Osteocyte (in vitro differentiated cells): ENCODE measurements around the gene INPP4B. TPM values are rescaled to one million over a fixed set of nuclear protein-coding genes. Genes with fewer than 3 reads are reported as not detected.
A peak's percentile ranks its signal among the peaks of the same experiment; 100 is the strongest.

Experiments used
- DNase-seq: peaks from one replicate; pipeline ENCODE4 v3.0.0; 2021; ENCODE audit warnings: mixed read lengths; ENCODE audit not compliant: unreplicated experiment; ENCODE audit errors: extremely low spot score
- H3K27ac Mint-ChIP-seq: one replicate; pipeline ENCODE4 v1.8.0; 2021; ENCODE audit warnings: mild to moderate bottlenecking, mixed read lengths; ENCODE audit not compliant: unreplicated experiment
- H3K27me3 Mint-ChIP-seq: one replicate; pipeline ENCODE4 v1.8.0; 2021; ENCODE audit warnings: mixed read lengths; ENCODE audit not compliant: unreplicated experiment
- H3K36me3 Mint-ChIP-seq: one replicate; pipeline ENCODE4 v1.8.0; 2021; ENCODE audit warnings: mixed read lengths; ENCODE audit not compliant: unreplicated experiment
- H3K4me1 Mint-ChIP-seq: one replicate; pipeline ENCODE4 v1.8.0; 2021; ENCODE audit warnings: mixed read lengths; ENCODE audit not compliant: unreplicated experiment
- H3K4me3 Mint-ChIP-seq: one replicate; pipeline ENCODE4 v1.8.0; 2021; ENCODE audit warnings: mild to moderate bottlenecking, moderate library complexity, mixed read lengths; ENCODE audit not compliant: unreplicated experiment
- H3K9me3 Mint-ChIP-seq: one replicate; pipeline ENCODE4 v1.8.0; 2021; ENCODE audit warnings: mixed read lengths; ENCODE audit not compliant: unreplicated experiment
- CTCF ChIP-seq: fragments of 200-600 bp; sonication (generic); IDR thresholded peaks from 2 replicates; pipeline ENCODE4 v1.5.0; 2021; ENCODE audit warnings: antibody characterized with exemption, mild to moderate bottlenecking, moderate library complexity
- total RNA-seq: library from RNA; stranded (reverse); gene quantifications from 2 replicates; pipeline ENCODE4 v1.2.1, GENCODE V29; 2021

INPP4B gene
- total RNA-seq, 1 donor from 2014 or later = 10.9 TPM

- Mint-ChIP-seq H3K27ac (no peak overlapping the region), H3K4me1 (peaks cover 16% of the 10 kb centered on the region)
- TF ChIP-seq CTCF = no peak
These were observed 716.6 kb downstream of the INPP4B start for GRCh38 chr4:142129473-142129872.

GRCh38 chr4:142128529-142128928, 717.6 kb downstream of the INPP4B start:
- no peaks in the 10 kb centered on the region for H3K27me3 Mint-ChIP-seq
- peaks cover 16% of the 10 kb centered on the region for H3K4me1 Mint-ChIP-seq
- no peaks in the 10 kb centered on the region for H3K9me3 Mint-ChIP-seq
- TF ChIP-seq CTCF = no peak
- no peak for DNase-seq
- no peak overlapping the region for H3K27ac Mint-ChIP-seq
- no peaks in the 10 kb centered on the region for H3K36me3 Mint-ChIP-seq
- no peak overlapping the region for H3K4me3 Mint-ChIP-seq

More at GRCh38 chr4:142129473-142129872, 716.6 kb downstream of the INPP4B start:
- H3K27me3 Mint-ChIP-seq = no peaks in the 10 kb centered on the region
- DNase-seq = no peak
- no peaks in the 10 kb centered on the region for H3K36me3 Mint-ChIP-seq
- no peak overlapping the region for H3K4me3 Mint-ChIP-seq
- H3K9me3 Mint-ChIP-seq = no peaks in the 10 kb centered on the region

GRCh38 chr4:142126890-142127497, 719.1 kb downstream of the INPP4B start:
- Mint-ChIP-seq H3K4me3 (no peak overlapping the region), H3K36me3 (no peaks in the 10 kb centered on the region), H3K9me3 (no peaks in the 10 kb centered on the region), H3K4me1 (peaks cover 16% of the 10 kb centered on the region), H3K27ac (no peak overlapping the region), H3K27me3 (no peaks in the 10 kb centered on the region)
- TF ChIP-seq CTCF = peak; percentile 87
- no peak for DNase-seq

GRCh38 chr4:142124874-142125273, 721.2 kb downstream of the INPP4B start:
- H3K27me3 Mint-ChIP-seq = no peaks in the 10 kb centered on the region
- H3K4me1 Mint-ChIP-seq = peaks cover 5% of the 10 kb centered on the region
- H3K9me3 Mint-ChIP-seq = no peaks in the 10 kb centered on the region
- no peak for DNase-seq
- no peak overlapping the region for H3K4me3 Mint-ChIP-seq
- H3K36me3 Mint-ChIP-seq = no peaks in the 10 kb centered on the region
- no peak for TF ChIP-seq CTCF
- no peak overlapping the region for H3K27ac Mint-ChIP-seq

- Mint-ChIP-seq H3K9me3 (no peaks in the 10 kb centered on the region), H3K4me1 (no peaks in the 10 kb centered on the region), H3K27ac (no peak overlapping the region), H3K4me3 (no peak overlapping the region), H3K36me3 (peaks cover 4% of the 10 kb centered on the region), H3K27me3 (no peaks in the 10 kb centered on the region)
- no peak for TF ChIP-seq CTCF
- no peak for DNase-seq
These were observed 724.4 kb downstream of the INPP4B start for GRCh38 chr4:142121448-142122350.
